ENCODE data around the gene ACSS3. TPM values are rescaled to one million over a fixed set of nuclear protein-coding genes. Genes with fewer than 3 reads are reported as not detected.

Gene ACSS3
- total and polyA plus RNA-seq, 9 donors = 15.8 to 67.0 (median 39.1) TPM

DNA sequence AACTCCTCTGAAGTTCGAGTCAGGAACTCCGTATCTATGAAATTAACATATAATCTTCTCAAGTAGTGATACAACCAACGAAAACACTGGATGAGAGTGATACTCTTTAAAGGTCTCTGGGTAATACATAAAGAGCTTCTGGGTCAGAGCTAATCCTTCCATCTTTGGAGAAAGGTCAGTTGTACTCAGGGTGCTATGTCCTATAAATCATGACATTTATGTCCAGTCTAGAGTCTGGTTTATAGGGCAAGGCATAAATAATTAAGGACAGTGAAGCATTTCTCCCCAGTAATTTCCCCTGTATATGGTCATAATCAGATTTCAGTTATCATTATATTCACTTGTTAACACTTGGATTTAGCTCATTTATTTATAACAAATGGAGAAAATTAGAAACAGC is 90.6 kb downstream of the ACSS3 start:
- no peaks in the 10 kb centered on the region for H3K9me3 ChIP-seq
- intact Hi-C loops (cut with DNase I) = no loop called here
- no peaks in the 10 kb centered on the region for H3K4me1 ChIP-seq (ENCODE audit: insufficient read depth)
- 90 to 96% (median 90%) methylated on average over 3 of the region's 3 CpGs for WGBS, 3 donors
- no peak overlapping the region for H3K4me3 ChIP-seq
- no peaks in the 10 kb centered on the region for H3K27me3 ChIP-seq
- TF ChIP-seq, protein P1, sequence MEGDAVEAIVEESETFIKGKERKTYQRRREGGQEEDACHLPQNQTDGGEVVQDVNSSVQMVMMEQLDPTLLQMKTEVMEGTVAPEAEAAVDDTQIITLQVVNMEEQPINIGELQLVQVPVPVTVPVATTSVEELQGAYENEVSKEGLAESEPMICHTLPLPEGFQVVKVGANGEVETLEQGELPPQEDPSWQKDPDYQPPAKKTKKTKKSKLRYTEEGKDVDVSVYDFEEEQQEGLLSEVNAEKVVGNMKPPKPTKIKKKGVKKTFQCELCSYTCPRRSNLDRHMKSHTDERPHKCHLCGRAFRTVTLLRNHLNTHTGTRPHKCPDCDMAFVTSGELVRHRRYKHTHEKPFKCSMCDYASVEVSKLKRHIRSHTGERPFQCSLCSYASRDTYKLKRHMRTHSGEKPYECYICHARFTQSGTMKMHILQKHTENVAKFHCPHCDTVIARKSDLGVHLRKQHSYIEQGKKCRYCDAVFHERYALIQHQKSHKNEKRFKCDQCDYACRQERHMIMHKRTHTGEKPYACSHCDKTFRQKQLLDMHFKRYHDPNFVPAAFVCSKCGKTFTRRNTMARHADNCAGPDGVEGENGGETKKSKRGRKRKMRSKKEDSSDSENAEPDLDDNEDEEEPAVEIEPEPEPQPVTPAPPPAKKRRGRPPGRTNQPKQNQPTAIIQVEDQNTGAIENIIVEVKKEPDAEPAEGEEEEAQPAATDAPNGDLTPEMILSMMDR (IDR thresholded peaks at IDR 0.05) = no peak
- TF ChIP-seq POLR2A (IDR thresholded peaks at IDR 0.05) (no peak), EP300 (IDR thresholded peaks at IDR 0.05) (no peak)
- H3K36me3 ChIP-seq = no peaks in the 10 kb centered on the region
- no peak overlapping the region for H3K27ac ChIP-seq
- DNase-seq = no peak

DNA sequence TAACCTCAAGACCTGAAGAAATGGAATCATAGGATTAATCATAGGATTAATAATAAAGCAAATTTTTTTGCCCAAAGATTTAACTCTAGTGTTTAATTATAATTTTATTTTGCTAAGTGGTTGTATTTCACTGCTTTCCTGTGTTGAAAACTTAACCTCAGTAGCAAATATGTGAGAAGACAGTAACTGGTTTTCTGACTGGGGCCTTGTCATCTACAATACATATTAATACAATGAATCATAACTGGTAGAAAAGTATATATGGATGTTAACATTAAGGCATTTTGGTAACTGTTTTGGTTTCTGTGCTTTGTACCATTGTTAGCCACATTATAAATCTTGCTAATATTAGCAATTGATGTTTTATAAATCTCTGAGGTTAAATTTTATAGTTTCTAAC is 92.2 kb downstream of the ACSS3 start:
- Histone ChIP-seq H3K4me3 (no peak overlapping the region), H3K9me3 (no peaks in the 10 kb centered on the region), H3K27ac (no peak overlapping the region), H3K4me1 (ENCODE audit: insufficient read depth) (no peaks in the 10 kb centered on the region), H3K27me3 (no peaks in the 10 kb centered on the region), H3K36me3 (no peaks in the 10 kb centered on the region)
- intact Hi-C loops (cut with DNase I) = no loop called here
- no peak for TF ChIP-seq POLR2A (IDR thresholded peaks at IDR 0.05)
- DNase-seq = no peak

DNA sequence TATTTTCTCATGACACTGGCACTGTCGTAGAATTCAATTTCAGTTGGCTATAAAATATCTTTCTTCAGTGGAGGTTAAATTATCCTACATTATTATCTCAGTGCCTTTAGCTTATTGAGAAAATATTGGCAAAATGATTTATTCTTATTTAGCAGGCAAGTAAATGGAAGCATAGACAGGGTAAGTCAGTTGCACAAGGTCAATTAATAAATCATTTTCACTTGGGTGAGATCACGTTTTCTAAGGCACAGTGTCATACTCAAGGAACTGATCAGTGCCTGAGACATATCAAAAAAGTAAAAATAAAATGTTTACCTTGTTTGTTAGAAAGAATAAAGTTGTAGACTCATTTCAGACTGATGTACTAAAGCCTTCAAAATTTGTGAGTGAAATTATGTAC is 95.0 kb downstream of the ACSS3 start:
- no peak for DNase-seq
- TF ChIP-seq, protein P1 (IDR thresholded peaks at IDR 0.05) = no peak
- no peak for TF ChIP-seq EP300 (IDR thresholded peaks at IDR 0.05)
- TF ChIP-seq POLR2A (IDR thresholded peaks at IDR 0.05) = no peak
- H3K27ac ChIP-seq = no peak overlapping the region
- no peaks in the 10 kb centered on the region for H3K27me3 ChIP-seq
- intact Hi-C loops (cut with DNase I) = no loop called here
- no peaks in the 10 kb centered on the region for H3K36me3 ChIP-seq
- H3K9me3 ChIP-seq = peaks cover 0 to 3% of the 10 kb centered on the region in 2 donors
- H3K4me3 ChIP-seq = no peak overlapping the region
- WGBS, 3 donors = 69 to 74% (median 72%) methylated on average over 2 of the region's 2 CpGs
- no peaks in the 10 kb centered on the region for H3K4me1 ChIP-seq (ENCODE audit: insufficient read depth)

DNA sequence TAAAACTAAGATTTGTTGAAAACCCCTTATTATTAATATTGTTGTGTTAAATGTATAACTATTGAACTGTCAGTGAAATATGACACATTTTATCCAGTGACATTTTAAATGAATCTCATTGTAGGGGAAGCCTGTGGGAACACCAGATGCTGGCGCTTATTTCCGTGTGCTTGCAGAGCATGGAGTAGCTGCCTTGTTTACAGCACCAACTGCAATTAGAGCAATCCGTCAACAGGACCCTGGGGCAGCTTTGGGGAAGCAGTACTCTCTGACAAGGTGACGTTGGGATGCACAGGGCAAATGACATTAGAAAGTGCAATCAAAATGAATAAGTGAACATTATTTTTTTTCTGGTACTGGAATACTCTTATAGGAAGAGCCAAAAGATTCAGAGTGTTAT is 96.8 kb downstream of the ACSS3 start:
- Histone ChIP-seq H3K9me3 (peaks cover 0 to 3% of the 10 kb centered on the region in 2 donors), H3K27me3 (no peaks in the 10 kb centered on the region), H3K4me3 (no peak overlapping the region), H3K4me1 (ENCODE audit: insufficient read depth) (no peaks in the 10 kb centered on the region), H3K36me3 (no peaks in the 10 kb centered on the region), H3K27ac (no peak overlapping the region)
- TF ChIP-seq EP300 (IDR thresholded peaks at IDR 0.05) (no peak), POLR2A (IDR thresholded peaks at IDR 0.05) (no peak)
- TF ChIP-seq, protein P1 (IDR thresholded peaks at IDR 0.05) = no peak
- intact Hi-C loops (cut with DNase I) = no loop called here
- no peak for DNase-seq
- 79 to 83% (median 81%) methylated on average over 4 of the region's 4 CpGs for WGBS, 3 donors

DNA sequence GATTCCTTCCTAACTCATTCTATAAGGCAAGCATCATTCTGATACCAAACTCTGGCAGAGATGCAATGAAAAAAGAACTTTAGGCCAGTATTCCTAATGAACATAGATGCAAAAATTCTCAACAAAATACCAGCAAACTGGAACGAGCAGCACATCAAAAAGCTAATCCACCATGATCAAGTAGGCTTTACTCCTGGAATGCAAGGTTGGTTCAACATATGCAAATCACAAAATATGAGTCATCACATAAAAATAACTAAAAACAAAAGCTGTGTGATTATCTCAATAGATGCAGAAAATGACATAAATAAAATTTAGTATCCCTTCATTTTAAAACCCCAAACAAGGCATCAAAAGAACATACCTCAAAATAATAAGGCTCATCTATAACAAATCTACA is 98.9 kb downstream of the ACSS3 start:
- Histone ChIP-seq H3K4me1 (ENCODE audit: insufficient read depth) (no peaks in the 10 kb centered on the region), H3K27me3 (no peaks in the 10 kb centered on the region), H3K4me3 (no peak overlapping the region), H3K36me3 (no peaks in the 10 kb centered on the region), H3K27ac (no peak overlapping the region), H3K9me3 (peaks cover 0 to 3% of the 10 kb centered on the region in 2 donors)
- TF ChIP-seq EP300 (IDR thresholded peaks at IDR 0.05) (no peak), POLR2A (IDR thresholded peaks at IDR 0.05) (no peak)
- TF ChIP-seq, protein P1 (IDR thresholded peaks at IDR 0.05) = no peak
- WGBS, 3 donors = 86 to 94% (median 90%) methylated on average over 1 of the region's 1 CpG
- intact Hi-C loops (cut with DNase I) = no loop called here
- DNase-seq = no peak

Measured in ovary (tissue), 9 donors.